ENCODE results near the gene ATP5F1D. TPM values are rescaled to one million over a fixed set of nuclear protein-coding genes. Genes with fewer than 3 reads are reported as not detected.
A peak's percentile ranks its signal among the peaks of the same experiment; 100 is the strongest.

The ATP5F1D gene
- total and polyA plus RNA-seq, 2 of the 13 experiments (the other 11 are each of a cell fraction or from before 2014, with no cell fraction given), result 39.4 to 78.7 TPM

DNA sequence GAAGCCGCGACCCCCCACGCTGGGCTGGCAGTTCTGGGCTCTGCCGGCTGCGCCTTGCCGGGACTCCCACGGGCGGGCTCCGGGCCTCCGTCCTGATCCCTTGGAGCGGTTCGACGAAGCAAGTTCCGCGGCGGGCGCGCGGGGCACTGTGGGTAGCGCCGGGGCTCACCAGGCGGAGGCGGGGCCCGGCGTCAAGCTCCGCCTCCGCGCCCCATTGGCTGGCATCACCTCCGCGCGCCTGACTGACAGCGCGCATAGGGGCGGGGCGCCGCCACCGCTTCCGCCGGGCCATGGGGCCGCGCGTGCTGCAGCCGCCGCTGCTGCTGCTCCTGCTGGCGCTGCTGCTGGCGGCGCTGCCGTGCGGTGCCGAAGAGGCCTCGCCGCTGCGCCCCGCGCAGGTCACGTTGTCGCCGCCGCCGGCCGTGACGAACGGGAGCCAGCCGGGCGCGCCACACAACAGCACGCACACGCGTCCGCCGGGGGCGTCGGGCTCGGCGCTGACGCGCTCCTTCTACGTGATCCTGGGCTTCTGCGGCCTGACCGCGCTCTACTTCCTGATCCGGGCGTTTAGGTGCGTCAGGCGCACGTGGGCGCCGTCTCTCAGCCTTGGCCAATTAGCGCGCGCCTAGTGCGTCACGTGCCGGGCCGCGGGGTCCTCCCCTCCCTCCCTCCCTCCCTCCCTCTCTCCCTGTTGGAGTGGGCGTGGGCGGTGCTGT is 33.9 kb downstream of the ATP5F1D start, which contains the start of gene FAM174C (continued):
- TF ChIP-seq SP4 (CRISPR knock-in tag; IDR thresholded peaks at IDR 0.05), result peak; percentile 98
- no peak for TF ChIP-seq PTBP1 (IDR thresholded peaks at IDR 0.05; ENCODE audit: low read depth, low read length, poor library complexity, severe bottlenecking)
- TF ChIP-seq ZNF597 (CRISPR knock-in tag; IDR thresholded peaks at IDR 0.05), result no peak
- no peak for TF ChIP-seq MBNL3 (CRISPR knock-in tag; conservative IDR thresholded peaks at IDR 0.05)
- peak; percentile 13 for TF ChIP-seq HCFC1 (IDR thresholded peaks at IDR 0.05; ENCODE audit: low read depth, low read length)
- no peak for TF ChIP-seq FOXK2 (IDR thresholded peaks at IDR 0.05)

GRCh38 chr19:1275976-1276627 is 34.6 kb downstream of the ATP5F1D start:
- intact Hi-C loops (cut with micrococcal nuclease; ENCODE audit: unreplicated experiment), result no loop called here
- ChIA-PET CTCF (ENCODE audit: low intra/inter-chr PET ratio, low total read pairs) (no interaction called here), POLR2A (interaction anchor here (1.5 kb wide), 2 partner anchors 31 to 97 kb away, joined by 12 to 25 read pairs; no protein-coding TSS in a partner anchor)
- H3K79me2 ChIP-seq (ENCODE audit: insufficient read depth, low read length), result peaks cover 20% of the 10 kb centered on the region
- H3K4me2 ChIP-seq (ENCODE audit: low read depth, low read length), result peak overlapping the region; percentile 79
- peaks cover 20 to 49% of the 10 kb centered on the region in 2 experiments for H3K36me3 ChIP-seq (replicated peaks in 1 of 2; ENCODE audit: control insufficient read depth in 1 of 2, insufficient read depth in 2 of 2, low read length in 2 of 2)
- H3K27ac ChIP-seq (ENCODE audit: extremely low read length, insufficient read depth, low read length), result peak overlapping the region; percentile 100
- DNase-seq (ENCODE audit: low spot score), result no peak
- peaks cover 20% of the 10 kb centered on the region for H4K20me1 ChIP-seq (ENCODE audit: insufficient read depth, low read length)
- H3K4me1 ChIP-seq (ENCODE audit: insufficient read depth, low read length), result peaks cover 51% of the 10 kb centered on the region
- H3K4me3 ChIP-seq (replicated peaks in 1 of 3; ENCODE audit: insufficient read depth in 1 of 3, low read depth in 2 of 3, low read length in 3 of 3), result peak overlapping the region; percentile 57 to 85 (median 73)
- BruUV-seq (replicated peaks), result no TSS peak
- in situ Hi-C loops (cut with HindIII; ENCODE audit: extremely low pct_ligation_motif_present, low pct_unique_long_range_greater_than_20kb), result loop anchor here (5.0 kb wide), 1 partner anchor 34 kb away; the partner anchor contains the start of gene ATP5F1D
- H3K9ac ChIP-seq (ENCODE audit: insufficient read depth, low read depth, low read length), result peak overlapping the region; percentile 95
- no peaks in the 10 kb centered on the region for H3K27me3 ChIP-seq (ENCODE audit: control insufficient read depth in 1 of 2, insufficient read depth in 2 of 2, low read length in 2 of 2)
- H3K9me3 ChIP-seq (ENCODE audit: low read length), result no peaks in the 10 kb centered on the region
- peak; percentile 63 for ATAC-seq
- 46% methylated on average over 22 of the region's 43 CpGs for WGBS (ENCODE audit: low lambda C conversion rate)
- no peak overlapping the region for H2AFZ ChIP-seq (ENCODE audit: low read length)
- FAIRE-seq, result no peak
- TF ChIP-seq MEF2D (CRISPR knock-in tag; IDR thresholded peaks at IDR 0.05) (no peak), ZNF160 (CRISPR knock-in tag; IDR thresholded peaks at IDR 0.05) (0 out of 2 replicates have a peak, but pooled peaks have one; percentile 0)
- TF ChIP-seq, protein P1, sequence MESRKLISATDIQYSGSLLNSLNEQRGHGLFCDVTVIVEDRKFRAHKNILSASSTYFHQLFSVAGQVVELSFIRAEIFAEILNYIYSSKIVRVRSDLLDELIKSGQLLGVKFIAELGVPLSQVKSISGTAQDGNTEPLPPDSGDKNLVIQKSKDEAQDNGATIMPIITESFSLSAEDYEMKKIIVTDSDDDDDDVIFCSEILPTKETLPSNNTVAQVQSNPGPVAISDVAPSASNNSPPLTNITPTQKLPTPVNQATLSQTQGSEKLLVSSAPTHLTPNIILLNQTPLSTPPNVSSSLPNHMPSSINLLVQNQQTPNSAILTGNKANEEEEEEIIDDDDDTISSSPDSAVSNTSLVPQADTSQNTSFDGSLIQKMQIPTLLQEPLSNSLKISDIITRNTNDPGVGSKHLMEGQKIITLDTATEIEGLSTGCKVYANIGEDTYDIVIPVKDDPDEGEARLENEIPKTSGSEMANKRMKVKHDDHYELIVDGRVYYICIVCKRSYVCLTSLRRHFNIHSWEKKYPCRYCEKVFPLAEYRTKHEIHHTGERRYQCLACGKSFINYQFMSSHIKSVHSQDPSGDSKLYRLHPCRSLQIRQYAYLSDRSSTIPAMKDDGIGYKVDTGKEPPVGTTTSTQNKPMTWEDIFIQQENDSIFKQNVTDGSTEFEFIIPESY (CRISPR knock-in tag; IDR thresholded peaks at IDR 0.05), result 0 out of 2 replicates have a peak, but pooled peaks have one; percentile 20
- TF ChIP-seq, protein P2, sequence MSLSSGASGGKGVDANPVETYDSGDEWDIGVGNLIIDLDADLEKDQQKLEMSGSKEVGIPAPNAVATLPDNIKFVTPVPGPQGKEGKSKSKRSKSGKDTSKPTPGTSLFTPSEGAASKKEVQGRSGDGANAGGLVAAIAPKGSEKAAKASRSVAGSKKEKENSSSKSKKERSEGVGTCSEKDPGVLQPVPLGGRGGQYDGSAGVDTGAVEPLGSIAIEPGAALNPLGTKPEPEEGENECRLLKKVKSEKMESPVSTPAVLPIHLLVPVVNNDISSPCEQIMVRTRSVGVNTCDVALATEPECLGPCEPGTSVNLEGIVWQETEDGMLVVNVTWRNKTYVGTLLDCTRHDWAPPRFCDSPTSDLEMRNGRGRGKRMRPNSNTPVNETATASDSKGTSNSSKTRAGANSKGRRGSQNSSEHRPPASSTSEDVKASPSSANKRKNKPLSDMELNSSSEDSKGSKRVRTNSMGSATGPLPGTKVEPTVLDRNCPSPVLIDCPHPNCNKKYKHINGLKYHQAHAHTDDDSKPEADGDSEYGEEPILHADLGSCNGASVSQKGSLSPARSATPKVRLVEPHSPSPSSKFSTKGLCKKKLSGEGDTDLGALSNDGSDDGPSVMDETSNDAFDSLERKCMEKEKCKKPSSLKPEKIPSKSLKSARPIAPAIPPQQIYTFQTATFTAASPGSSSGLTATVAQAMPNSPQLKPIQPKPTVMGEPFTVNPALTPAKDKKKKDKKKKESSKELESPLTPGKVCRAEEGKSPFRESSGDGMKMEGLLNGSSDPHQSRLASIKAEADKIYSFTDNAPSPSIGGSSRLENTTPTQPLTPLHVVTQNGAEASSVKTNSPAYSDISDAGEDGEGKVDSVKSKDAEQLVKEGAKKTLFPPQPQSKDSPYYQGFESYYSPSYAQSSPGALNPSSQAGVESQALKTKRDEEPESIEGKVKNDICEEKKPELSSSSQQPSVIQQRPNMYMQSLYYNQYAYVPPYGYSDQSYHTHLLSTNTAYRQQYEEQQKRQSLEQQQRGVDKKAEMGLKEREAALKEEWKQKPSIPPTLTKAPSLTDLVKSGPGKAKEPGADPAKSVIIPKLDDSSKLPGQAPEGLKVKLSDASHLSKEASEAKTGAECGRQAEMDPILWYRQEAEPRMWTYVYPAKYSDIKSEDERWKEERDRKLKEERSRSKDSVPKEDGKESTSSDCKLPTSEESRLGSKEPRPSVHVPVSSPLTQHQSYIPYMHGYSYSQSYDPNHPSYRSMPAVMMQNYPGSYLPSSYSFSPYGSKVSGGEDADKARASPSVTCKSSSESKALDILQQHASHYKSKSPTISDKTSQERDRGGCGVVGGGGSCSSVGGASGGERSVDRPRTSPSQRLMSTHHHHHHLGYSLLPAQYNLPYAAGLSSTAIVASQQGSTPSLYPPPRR (CRISPR knock-in tag; IDR thresholded peaks at IDR 0.05; ENCODE audit: borderline replicate concordance), result peak; percentile 72
- TF ChIP-seq, protein P3, sequence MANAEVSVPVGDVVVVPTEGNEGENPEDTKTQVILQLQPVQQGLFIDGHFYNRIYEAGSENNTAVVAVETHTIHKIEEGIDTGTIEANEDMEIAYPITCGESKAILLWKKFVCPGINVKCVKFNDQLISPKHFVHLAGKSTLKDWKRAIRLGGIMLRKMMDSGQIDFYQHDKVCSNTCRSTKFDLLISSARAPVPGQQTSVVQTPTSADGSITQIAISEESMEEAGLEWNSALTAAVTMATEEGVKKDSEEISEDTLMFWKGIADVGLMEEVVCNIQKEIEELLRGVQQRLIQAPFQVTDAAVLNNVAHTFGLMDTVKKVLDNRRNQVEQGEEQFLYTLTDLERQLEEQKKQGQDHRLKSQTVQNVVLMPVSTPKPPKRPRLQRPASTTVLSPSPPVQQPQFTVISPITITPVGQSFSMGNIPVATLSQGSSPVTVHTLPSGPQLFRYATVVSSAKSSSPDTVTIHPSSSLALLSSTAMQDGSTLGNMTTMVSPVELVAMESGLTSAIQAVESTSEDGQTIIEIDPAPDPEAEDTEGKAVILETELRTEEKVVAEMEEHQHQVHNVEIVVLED (CRISPR knock-in tag; IDR thresholded peaks at IDR 0.05; ENCODE audit: borderline replicate concordance), result peak; percentile 52

Data from HepG2 (cell line).